Measurements from ENCODE around the gene GABRD.

DNA sequence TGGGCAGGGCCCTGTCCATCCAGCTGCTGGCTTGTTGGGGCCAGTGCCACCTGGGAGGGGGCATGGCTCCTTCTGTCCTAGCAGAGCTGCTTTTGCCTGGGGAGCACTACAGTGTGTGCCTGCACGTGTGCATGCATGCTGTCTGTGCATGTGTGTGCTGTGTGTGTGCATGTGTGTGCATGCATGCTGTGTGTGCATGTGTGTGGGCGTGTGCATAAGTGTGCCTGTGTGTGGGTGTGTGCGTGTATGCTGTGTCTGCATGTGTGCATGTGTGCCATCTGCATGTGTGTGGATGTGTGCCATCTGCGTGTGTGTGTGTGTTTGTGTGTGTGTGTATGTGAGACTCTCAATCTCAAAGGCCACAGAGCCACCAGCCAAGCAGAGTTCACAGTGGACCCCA is 22.7 kb downstream of the GABRD start:
- TF ChIP-seq CTCF (conservative IDR thresholded peaks at IDR 0.05) (no peak), ZFX (IDR thresholded peaks at IDR 0.05) (no peak)
